Gastrocnemius medialis (tissue), 4 donors: ENCODE measurements around the gene SYPL2.

Experiments used
- POLR2A ChIP-seq, 2 donors: fragments of 450-650 bp; IDR thresholded peaks; one replicate each; pipeline ENCODE4 v1.6.1; 2017; ENCODE audit warnings: antibody characterized with exemption in 2 of 2, mild to moderate bottlenecking in 2 of 2, moderate library complexity in 2 of 2
- TF ChIP-seq, protein P1 (sequence below), 5 experiments: fragments of 450-650 bp in 3 of 5; fragments of 200-600 bp in 2 of 5; sonication (generic) in 2 of 5; IDR thresholded peaks in 4 of 5; conservative IDR thresholded peaks in 1 of 5; 1 replicate in 4 of 5; 2 replicates in 1 of 5; pipeline ENCODE4 v1.5.1; 2016 to 2019; ENCODE audit warnings: antibody characterized with exemption in 5 of 5, mild to moderate bottlenecking in 3 of 5, moderate library complexity in 3 of 5

DNA sequence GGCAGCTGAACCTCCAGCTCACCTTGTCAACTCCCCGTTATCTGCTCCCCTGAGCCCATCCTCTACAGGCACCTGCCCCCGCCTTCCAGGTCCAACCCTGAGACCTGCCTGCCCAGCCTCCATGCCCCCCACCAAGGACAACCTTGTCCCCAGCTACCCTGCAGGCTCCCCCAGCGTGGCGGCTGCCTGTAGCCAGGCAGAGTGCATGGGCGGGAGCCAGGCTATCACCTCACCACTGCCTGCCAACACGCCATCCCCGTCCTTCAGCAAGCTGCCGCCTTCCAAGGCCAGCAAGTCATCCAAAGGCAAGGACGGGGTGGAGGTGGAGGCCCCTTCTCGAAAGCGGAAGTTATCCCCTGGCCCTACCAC is 24.6 kb downstream of the SYPL2 start:
- no peak for TF ChIP-seq POLR2A (IDR thresholded peaks at IDR 0.05)
- TF ChIP-seq, protein P1, sequence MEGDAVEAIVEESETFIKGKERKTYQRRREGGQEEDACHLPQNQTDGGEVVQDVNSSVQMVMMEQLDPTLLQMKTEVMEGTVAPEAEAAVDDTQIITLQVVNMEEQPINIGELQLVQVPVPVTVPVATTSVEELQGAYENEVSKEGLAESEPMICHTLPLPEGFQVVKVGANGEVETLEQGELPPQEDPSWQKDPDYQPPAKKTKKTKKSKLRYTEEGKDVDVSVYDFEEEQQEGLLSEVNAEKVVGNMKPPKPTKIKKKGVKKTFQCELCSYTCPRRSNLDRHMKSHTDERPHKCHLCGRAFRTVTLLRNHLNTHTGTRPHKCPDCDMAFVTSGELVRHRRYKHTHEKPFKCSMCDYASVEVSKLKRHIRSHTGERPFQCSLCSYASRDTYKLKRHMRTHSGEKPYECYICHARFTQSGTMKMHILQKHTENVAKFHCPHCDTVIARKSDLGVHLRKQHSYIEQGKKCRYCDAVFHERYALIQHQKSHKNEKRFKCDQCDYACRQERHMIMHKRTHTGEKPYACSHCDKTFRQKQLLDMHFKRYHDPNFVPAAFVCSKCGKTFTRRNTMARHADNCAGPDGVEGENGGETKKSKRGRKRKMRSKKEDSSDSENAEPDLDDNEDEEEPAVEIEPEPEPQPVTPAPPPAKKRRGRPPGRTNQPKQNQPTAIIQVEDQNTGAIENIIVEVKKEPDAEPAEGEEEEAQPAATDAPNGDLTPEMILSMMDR (IDR thresholded peaks at IDR 0.05 in 4 of 5, conservative IDR thresholded peaks at IDR 0.05 in 1 of 5) = no peak
